Measurements from ENCODE around the gene CAPRIN2. TPM values are rescaled to one million over a fixed set of nuclear protein-coding genes. Genes with fewer than 3 reads are reported as not detected.

Gene CAPRIN2
- total RNA-seq, 2 donors from 2014 or later, result 62.2 to 103 TPM

DNA sequence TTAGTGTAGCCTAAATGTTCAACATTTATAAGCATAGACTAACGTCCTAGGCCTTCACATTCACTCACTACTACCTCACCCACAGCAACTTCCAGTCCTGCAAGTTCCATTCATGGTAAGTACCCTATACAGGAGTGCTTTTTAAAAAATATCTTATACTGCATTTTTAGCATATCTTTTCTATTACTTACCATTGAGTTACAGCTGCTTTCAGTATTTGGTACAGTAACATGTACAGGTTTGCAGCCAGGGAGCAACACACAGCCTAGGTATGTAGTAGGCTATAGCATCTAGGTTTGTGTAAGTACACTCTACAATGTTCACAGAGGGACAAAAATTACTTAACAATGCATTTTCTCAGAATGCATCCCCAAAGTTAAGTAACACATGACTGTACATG is 76.5 kb downstream of the CAPRIN2 start:
- TF ChIP-seq, protein P1, sequence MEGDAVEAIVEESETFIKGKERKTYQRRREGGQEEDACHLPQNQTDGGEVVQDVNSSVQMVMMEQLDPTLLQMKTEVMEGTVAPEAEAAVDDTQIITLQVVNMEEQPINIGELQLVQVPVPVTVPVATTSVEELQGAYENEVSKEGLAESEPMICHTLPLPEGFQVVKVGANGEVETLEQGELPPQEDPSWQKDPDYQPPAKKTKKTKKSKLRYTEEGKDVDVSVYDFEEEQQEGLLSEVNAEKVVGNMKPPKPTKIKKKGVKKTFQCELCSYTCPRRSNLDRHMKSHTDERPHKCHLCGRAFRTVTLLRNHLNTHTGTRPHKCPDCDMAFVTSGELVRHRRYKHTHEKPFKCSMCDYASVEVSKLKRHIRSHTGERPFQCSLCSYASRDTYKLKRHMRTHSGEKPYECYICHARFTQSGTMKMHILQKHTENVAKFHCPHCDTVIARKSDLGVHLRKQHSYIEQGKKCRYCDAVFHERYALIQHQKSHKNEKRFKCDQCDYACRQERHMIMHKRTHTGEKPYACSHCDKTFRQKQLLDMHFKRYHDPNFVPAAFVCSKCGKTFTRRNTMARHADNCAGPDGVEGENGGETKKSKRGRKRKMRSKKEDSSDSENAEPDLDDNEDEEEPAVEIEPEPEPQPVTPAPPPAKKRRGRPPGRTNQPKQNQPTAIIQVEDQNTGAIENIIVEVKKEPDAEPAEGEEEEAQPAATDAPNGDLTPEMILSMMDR (conservative IDR thresholded peaks at IDR 0.05), result no peak
- Mint-ChIP-seq H3K4me3 (no peak overlapping the region), H3K36me3 (ENCODE audit: low read depth) (peaks cover 51% of the 10 kb centered on the region), H3K9me3 (no peaks in the 10 kb centered on the region), H3K27ac (no peak overlapping the region), H3K4me1 (no peaks in the 10 kb centered on the region), H3K27me3 (ENCODE audit: insufficient read depth) (no peaks in the 10 kb centered on the region)
- Histone ChIP-seq H3K4me1 (ENCODE audit: control insufficient read depth, insufficient read depth, low read length) (no peaks in the 10 kb centered on the region), H3K9me3 (ENCODE audit: control insufficient read depth, low read length) (no peaks in the 10 kb centered on the region), H3K4me3 (ENCODE audit: low read length) (no peak overlapping the region), H3K9ac (ENCODE audit: extremely low read depth, low read length, poor library complexity, severe bottlenecking) (no peak overlapping the region), H3K36me3 (ENCODE audit: control insufficient read depth, insufficient read depth, low read length) (peaks cover 39% of the 10 kb centered on the region), H3K27ac (ENCODE audit: low read depth, low read length) (no peak overlapping the region), H3K27me3 (ENCODE audit: control insufficient read depth, insufficient read depth, low read length, poor library complexity, severe bottlenecking) (no peaks in the 10 kb centered on the region)
- 92% methylated on average over 1 of the region's 1 CpG; no CpG with 5 or more reads in 1 of the 2 experiments for WGBS, 2 experiments (ENCODE audit: insufficient coverage in 1 of 2, insufficient read length in 1 of 2)
- DNase-seq, result no peak

DNA sequence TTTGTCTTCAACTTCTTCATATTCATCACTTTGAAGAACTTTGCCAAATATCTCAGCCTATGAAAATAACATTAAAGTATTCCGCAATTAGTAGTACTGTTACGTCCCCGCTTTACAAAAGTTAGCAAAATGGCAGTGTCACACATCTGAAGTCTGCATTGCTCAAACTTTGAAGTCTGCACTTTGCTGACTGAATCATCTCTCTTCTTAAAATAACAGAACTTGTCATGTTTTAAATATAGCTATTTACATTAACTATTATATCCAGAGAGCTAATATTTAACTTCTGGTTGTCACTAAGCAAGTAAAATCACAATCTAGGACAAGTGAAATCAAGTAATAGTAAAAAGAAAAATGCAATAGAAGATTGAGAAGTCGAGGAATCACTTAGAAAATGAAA is 93.5 kb downstream of the CAPRIN2 start:
- Histone ChIP-seq H3K9ac (ENCODE audit: extremely low read depth, low read length, poor library complexity, severe bottlenecking) (no peak overlapping the region), H3K9me3 (ENCODE audit: control insufficient read depth, low read length) (no peaks in the 10 kb centered on the region), H3K4me1 (ENCODE audit: control insufficient read depth, insufficient read depth, low read length) (no peaks in the 10 kb centered on the region), H3K4me3 (ENCODE audit: low read length) (no peak overlapping the region), H3K36me3 (ENCODE audit: control insufficient read depth, insufficient read depth, low read length) (peaks cover 40% of the 10 kb centered on the region), H3K27ac (ENCODE audit: low read depth, low read length) (no peak overlapping the region), H3K27me3 (ENCODE audit: control insufficient read depth, insufficient read depth, low read length, poor library complexity, severe bottlenecking) (no peaks in the 10 kb centered on the region)
- Mint-ChIP-seq H3K4me1 (no peaks in the 10 kb centered on the region), H3K27me3 (ENCODE audit: insufficient read depth) (no peaks in the 10 kb centered on the region), H3K4me3 (no peak overlapping the region), H3K36me3 (ENCODE audit: low read depth) (peaks cover 46% of the 10 kb centered on the region), H3K9me3 (no peaks in the 10 kb centered on the region), H3K27ac (no peak overlapping the region)
- DNase-seq, result no peak
- 94 to 100% methylated on average over 3 of the region's 4 CpGs for WGBS, 2 experiments (ENCODE audit: insufficient coverage in 1 of 2, insufficient read length in 1 of 2)
- TF ChIP-seq, protein P1 (conservative IDR thresholded peaks at IDR 0.05), result no peak

Other genes starting within 250 kb of the CAPRIN2 start
- gene IPO8, start 59.1 kb downstream of the CAPRIN2 start, total RNA-seq, result 10 to 100 TPM; 39.4 to 80.0 TPM
- gene TSPAN11, start 171.8 kb upstream of the CAPRIN2 start, total RNA-seq, result 1 to 10 TPM in 1 of 2 donors, under 1 TPM in 1; 0.20 to 3.6 TPM